HEK293 (cell line): ENCODE results near the gene DNAJC30.

Source experiments
- ATF2 ChIP-seq: fragments of 450-650 bp; formaldehyde crosslinking; IDR thresholded peaks from 2 replicates; pipeline ENCODE4 v1.5.1; 2016; ENCODE audit warnings: missing biosample characterization, missing genetic modification characterization, low read depth
- CTCF ChIP-seq: fragments of 450-650 bp; formaldehyde crosslinking; IDR thresholded peaks from 2 replicates; pipeline ENCODE4 v1.5.1; 2016; ENCODE audit warnings: missing biosample characterization, missing genetic modification characterization
- GLI4 ChIP-seq: fragments of 450-650 bp; formaldehyde crosslinking; IDR thresholded peaks from 2 replicates; pipeline ENCODE4 v1.5.1; 2016; ENCODE audit warnings: missing biosample characterization, missing genetic modification characterization
- MYNN ChIP-seq: fragments of 450-650 bp; formaldehyde crosslinking; IDR thresholded peaks from 2 replicates; pipeline ENCODE4 v1.5.1; 2016; ENCODE audit warnings: missing biosample characterization, missing genetic modification characterization, borderline replicate concordance
- SALL2 ChIP-seq: fragments of 450-650 bp; formaldehyde crosslinking; IDR thresholded peaks from 2 replicates; pipeline ENCODE4 v1.5.0; 2017; ENCODE audit warnings: missing biosample characterization, mild to moderate bottlenecking, missing genetic modification characterization, borderline replicate concordance
- TCF7L2 ChIP-seq: IDR thresholded peaks from 2 replicates; pipeline ENCODE4 v1.6.1; 2011; ENCODE audit warnings: low read depth, mild to moderate bottlenecking, inconsistent platforms, low read length, moderate library complexity, borderline replicate concordance
- ZNF114 ChIP-seq: fragments of 450-650 bp; formaldehyde crosslinking; IDR thresholded peaks from 2 replicates; pipeline ENCODE4 v1.5.0; 2017; ENCODE audit warnings: missing biosample characterization, missing genetic modification characterization
- ZNF133 ChIP-seq: fragments of 450-650 bp; formaldehyde crosslinking; IDR thresholded peaks from 2 replicates; pipeline ENCODE4 v1.5.1; 2016; ENCODE audit warnings: missing biosample characterization, missing genetic modification characterization
- ZNF18 ChIP-seq: fragments of 450-650 bp; formaldehyde crosslinking; IDR thresholded peaks from 2 replicates; pipeline ENCODE4 v1.5.1; 2016; ENCODE audit warnings: missing biosample characterization, missing genetic modification characterization
- ZNF184 ChIP-seq: fragments of 450-650 bp; IDR thresholded peaks from 2 replicates; pipeline ENCODE4 v1.5.1; 2018; ENCODE audit warnings: missing biosample characterization, mild to moderate bottlenecking, missing genetic modification characterization
- ZNF26 ChIP-seq: fragments of 450-650 bp; formaldehyde crosslinking; IDR thresholded peaks from 2 replicates; pipeline ENCODE4 v1.5.1; 2016; ENCODE audit warnings: missing biosample characterization, missing genetic modification characterization
- ZNF660 ChIP-seq: fragments of 450-650 bp; IDR thresholded peaks from 2 replicates; pipeline ENCODE4 v1.5.1; 2018; ENCODE audit warnings: missing biosample characterization, mild to moderate bottlenecking, missing genetic modification characterization
- ZNF707 ChIP-seq: fragments of 450-650 bp; formaldehyde crosslinking; IDR thresholded peaks from 2 replicates; pipeline ENCODE4 v1.5.1; 2016; ENCODE audit warnings: missing biosample characterization, missing genetic modification characterization
- ZNF843 ChIP-seq: fragments of 450-650 bp; formaldehyde crosslinking; IDR thresholded peaks from 2 replicates; pipeline ENCODE4 v1.5.1; 2016; ENCODE audit warnings: missing biosample characterization, missing genetic modification characterization

GRCh38 chr7:73682745-73683055, 553 bp downstream of the DNAJC30 start:
- TF ChIP-seq CTCF (tag by site-specific recombination): no peak
- no peak for TF ChIP-seq MYNN (tag by site-specific recombination)
- no peak for TF ChIP-seq GLI4 (tag by site-specific recombination)
- TF ChIP-seq ZNF843 (tag by site-specific recombination): no peak
- TF ChIP-seq SALL2 (tag by site-specific recombination): no peak
- no peak for TF ChIP-seq TCF7L2
- no peak for TF ChIP-seq ZNF114 (tag by site-specific recombination)
- TF ChIP-seq ZNF26 (tag by site-specific recombination): no peak
- no peak for TF ChIP-seq ZNF660 (tag by site-specific recombination)
- TF ChIP-seq ZNF707: no peak
- TF ChIP-seq ZNF133 (tag by site-specific recombination): no peak
- no peak for TF ChIP-seq ATF2
- TF ChIP-seq ZNF184 (tag by site-specific recombination): no peak
- no peak for TF ChIP-seq ZNF18 (tag by site-specific recombination)
